NK-92 (cell line): ENCODE measurements around the gene TSC22D1.
"Not testable (repeated sequence)": the region's sequence is repeated elsewhere in the genome, so short reads cannot be mapped to it uniquely, and the experiment has no call there.

ENCODE experiments used
- DNase-seq: peaks from one replicate; lab custom pipeline; 2025; ENCODE audit not compliant: unreplicated experiment; lab: John Stamatoyannopoulos, UW

Gene TSC22D1

DNA sequence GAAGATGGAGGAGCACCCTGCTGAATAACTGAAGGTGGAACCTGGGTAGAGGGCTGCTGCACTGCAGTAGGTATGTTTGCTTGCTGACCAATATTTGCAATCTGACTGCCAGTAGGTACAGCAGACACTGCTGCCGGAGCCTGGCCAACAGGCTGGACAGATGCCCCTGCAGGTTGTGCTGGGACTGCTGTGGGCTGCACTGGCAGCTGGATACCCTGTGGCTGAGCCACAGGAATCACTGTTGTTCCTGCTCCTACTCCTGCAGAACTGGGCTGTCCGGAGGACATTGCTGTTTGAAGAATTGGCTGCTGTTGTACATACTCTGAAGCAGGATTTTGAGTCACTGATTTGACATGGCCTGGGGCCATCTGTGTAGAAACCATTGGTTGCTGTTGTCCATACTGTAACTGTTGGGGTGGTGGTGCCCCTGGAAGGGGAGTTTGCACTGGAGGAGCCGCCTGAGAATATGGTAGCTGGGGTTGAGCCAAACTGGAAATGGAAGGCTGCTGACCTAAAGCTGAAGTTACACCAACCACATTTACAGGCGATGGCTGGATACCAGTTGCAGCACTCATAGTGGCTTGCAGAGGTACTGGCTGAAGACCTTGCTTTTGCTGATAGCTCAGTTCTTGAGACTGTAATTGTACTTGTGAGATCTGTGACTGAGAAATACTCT is 2.2 kb downstream of the TSC22D1 start:
- DNase-seq = no peak

DNA sequence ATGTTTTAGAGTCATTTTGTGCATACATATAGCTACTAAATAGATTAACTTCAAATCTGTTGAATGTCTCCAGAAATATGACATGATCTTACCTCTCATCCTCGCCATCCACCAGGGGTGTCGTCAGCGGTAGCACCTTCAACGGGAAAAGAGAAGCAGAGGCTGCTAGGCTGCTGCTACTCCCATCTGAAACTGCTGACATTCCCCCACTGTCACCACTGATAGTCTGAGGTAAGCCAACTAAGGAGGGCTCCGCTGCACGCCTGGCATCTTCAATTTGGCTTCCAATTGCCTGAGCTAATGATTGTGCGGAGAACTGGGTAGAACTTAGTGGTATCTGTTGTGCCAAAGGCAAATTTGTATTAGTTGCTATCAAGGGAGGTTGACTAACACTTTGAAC is 3.1 kb downstream of the TSC22D1 start:
- no peak for DNase-seq

DNA sequence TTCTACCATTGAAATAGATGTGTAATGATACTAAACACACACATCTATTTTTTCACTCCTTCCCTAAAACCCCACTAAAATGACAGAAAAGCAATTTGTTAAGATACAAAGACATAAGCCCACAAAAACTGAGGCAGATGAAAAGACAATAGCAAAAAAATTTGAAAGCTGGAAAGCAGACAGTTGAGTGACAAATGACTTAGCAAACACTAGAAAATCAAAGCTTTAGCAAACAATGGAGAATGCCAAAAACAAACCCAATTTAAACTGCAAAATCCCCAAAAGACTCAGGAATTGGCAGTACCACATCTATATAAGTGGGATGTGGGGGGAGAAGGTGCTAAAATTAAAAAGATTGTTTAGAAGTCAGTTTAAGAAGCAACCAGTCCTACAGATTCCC is 9.5 kb downstream of the TSC22D1 start:
- no peak for DNase-seq

DNA sequence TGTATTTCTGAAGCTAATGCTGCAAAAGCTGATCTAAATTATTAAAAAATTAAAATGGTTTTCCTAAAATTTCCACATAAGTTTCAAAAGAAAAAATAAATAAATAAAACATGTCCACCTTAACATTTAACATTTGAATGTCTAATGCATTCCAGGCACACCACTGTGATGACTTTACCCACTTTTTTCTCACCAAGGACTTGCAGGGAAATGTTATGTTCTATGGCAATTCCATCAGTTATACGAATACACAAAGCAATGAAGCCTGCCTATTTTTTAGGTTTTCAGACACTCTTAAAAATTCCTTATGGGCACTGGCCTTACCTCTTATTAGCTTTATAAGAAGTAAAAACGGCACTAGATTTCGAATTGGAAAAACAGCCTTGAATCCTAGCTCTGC is 10.2 kb downstream of the TSC22D1 start:
- DNase-seq = no peak

DNA sequence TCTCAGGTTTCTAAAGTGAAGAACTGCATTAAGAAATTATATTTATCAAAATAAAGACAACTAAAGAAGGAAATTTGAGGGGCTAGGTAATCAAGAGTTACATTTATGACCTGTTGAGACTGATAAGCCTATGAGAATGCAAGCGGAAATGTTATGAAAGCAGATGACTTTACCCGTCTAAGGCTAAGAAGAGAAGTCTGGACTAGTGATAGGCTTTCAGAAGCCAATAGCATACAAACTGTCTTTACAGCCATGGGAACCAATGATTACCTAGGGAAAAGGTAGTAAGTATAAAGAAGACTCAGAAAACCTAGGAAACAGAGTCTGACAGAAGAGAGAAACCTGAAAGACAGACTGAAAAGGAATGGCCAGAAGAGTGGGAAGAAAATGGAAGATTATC is 11.2 kb downstream of the TSC22D1 start:
- no peak for DNase-seq

DNA sequence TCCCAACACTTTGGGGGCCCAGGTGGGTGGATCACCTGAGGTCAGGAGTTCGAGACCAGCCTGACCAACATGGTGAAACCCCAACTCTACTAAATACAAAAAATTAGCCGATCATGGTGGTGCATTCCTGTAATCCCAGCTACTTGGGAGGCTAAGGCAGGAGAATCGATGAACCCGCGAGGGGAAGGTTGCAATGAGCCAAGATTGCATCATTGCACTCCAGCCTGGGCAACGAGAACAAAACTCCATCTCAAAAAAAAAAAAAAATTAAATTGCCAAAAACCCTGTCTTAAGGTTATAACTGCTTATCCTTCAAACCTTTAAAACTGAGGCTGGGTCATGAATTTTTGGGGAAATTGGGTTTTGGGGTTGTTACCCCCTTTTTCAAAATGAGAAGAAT is 13.3 kb downstream of the TSC22D1 start:
- not testable (repeated sequence) for DNase-seq

DNA sequence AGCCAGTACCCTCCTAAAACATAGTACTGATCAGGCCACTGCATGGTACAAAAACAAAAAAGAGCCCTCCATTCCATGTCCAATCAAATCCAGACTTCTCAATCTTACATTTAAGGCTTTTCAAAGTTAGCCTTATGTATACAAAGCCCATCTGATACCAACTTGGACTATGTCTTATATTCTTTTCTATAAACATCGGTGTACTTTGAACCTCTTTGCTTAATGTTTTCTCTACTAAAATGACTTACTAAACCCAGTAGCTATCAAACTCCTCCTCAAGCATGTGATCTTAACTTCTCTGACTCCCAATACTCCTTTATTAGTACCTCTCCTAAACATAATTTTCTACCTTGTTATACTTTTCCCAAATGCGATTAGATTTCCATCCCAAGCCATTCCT is 14.8 kb downstream of the TSC22D1 start:
- no peak for DNase-seq

DNA sequence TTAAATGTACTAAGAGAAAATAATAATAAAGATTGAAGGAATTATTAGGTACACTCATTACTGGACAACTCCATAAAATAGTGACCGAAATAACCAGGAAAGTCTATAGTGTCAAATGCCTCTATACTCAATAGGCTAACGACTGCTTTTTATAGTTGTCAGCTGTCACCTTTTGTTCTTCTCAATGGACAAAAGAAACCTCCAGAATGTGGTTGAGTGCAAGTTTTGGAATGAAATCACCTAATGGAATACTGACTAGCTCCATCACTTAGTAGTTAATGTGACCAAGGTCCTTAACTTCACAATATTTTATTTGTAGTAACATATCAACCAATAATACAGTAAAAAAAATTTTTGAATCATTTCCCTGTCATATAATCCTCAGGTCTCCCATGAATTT is 18.1 kb downstream of the TSC22D1 start:
- DNase-seq = no peak

DNA sequence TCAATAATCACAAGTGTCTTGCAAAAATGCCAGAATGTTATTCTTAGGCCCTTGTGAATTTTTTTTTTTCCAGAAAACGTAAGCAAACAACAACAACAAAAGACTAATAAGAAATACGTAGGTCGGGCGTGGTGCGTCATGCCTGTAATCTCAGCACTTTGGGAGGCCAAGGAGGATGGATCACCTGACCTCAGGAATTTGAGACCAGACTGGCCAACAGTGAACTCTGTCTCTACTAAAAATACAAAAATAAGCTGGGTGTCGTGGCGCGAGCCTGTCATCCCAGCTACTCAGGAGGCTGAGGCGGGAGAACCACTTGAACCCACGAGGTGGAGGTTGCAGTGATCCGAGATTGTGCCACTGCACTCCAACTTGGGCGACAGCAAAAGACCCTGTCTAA is 20.9 kb downstream of the TSC22D1 start:
- DNase-seq = no peak

DNA sequence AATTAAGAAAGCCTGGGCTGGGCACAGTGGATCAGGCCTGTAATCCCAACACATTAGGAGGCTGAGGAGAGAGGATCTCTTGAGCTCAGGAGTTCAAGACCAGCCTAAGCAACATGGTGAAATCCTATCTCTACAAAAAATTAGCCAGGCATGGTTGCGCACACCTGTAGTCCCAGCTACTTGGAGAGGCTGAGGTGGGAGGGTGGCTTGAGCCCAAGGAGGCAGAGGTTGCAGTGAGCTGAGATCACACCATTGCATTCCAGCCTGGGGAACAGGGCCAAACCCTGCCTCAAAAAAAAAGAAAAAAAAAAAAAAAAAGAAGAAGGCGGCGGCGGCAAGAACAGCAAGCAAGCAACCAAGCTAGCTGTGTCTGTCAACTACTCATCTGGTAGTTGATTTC is 26.7 kb downstream of the TSC22D1 start:
- no peak for DNase-seq

DNA sequence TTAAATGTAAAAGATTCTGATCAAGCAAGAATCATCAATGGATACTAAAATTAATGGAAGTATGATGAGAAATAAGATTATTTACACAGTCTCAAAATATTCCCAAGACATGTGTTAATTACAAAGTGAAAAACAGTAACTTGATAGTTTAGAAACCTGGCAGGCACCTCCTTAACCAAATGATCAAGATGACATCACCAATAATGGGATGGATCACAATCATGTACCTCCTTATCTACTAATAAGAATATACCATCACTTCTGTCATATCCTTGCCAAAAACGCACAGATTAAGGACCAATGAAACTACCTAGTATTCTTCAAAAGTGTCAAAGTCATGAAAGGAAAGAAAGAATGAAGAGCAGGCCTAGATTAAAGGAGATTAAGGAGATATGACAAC is 30.0 kb downstream of the TSC22D1 start:
- no peak for DNase-seq

DNA sequence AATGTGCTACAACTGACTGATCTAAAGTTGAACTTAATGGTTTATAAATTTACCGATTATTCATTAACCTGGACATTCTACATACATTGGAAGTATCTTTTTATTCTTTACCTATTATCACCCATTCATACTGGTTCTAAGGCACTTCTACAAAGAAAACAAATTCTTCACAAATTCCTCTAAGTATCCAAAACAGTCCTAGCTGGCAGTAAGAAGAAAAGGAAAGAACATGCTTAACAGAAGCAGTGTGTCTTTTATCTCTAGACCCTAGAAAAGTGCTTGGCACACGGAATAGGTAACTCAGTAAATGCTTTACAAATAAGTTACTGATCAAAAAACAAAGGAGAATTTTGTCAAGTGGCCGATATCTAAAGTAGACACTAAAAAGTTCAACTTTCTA is 32.8 kb downstream of the TSC22D1 start:
- no peak for DNase-seq

DNA sequence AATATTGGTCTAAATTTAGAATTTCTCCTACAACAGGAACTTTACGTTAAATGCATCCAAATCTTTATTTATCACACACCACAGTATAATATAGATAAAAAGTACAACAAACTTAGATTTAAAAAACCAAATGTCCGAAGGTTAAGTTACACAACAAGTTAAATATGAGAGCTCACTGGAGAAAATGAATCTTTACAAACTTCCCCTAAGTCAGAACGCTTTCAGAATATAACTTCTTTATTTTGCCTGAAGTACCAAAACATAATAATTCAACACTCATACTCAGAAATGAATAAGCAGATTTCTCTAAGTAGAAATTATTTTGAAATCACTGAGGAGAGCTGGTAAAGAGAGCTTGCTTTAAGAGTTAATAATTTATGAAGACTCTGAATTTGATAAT is 33.8 kb downstream of the TSC22D1 start:
- DNase-seq = no peak

DNA sequence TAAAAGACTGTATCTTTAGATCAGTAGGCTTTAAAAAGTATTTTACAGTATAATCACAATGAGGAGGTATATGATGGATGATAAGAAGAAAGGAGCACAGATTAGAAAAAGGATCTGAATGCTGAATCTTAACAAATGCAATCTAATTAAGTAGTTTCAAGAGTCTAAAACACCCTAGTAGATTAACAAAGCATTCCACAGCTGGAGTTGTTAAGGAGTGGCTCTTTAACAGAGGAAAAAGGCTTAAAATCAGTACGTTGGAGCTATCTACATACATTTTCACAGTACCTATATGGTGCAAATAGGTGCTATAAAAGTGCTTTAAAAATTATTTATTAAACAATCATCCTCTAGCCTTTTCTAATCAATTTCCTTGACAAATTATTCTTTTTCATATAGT is 34.5 kb downstream of the TSC22D1 start:
- no peak for DNase-seq

DNA sequence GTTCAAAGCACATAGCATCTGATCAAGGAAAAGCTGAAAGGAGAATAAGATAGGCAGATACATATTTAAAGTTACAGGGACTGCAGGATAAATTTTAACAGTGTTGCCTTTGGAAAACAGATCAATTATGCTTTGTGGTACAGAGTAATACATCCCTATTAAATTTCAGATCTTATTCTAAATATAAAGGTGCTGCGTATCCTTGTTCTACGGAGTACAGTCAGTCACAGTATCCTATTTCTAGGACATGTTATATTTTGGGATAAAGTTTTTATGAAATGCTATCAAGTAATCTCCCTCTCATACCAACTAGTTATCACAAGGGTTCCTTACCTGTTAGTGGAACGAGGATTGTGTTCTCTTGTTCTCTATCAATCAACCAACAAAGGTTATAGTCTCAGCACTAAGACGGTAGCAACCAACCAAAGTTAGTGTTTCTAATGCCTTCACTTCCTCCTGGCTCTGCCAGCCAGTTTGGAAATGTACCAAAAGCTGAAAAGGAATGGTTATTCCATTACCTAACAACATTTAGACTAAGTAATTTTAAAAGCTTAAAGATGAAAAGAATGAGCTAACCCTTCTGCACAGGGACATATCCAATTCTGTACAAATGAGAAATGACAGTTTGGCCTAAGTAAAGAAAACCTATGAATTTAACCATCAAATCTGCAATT is 35.2 kb downstream of the TSC22D1 start:
- no peak for DNase-seq

DNA sequence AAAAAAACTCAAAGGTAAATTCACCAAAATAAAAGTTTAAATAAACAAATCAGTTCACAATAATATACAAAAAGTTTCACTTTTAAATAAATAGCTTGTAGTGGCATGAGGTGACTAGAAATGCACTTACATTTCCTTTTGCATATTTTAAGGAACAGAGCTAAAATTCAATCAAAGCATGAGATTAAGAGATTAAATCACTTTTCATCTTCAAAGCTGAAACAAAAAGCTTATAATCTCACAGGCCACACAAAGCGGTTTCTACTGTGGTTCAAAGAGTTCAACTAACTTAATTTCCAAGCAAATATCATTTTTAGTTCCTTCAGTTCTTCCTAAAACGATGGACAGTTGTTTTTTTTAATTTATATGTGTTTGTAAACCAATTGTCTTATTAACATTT is 38.9 kb downstream of the TSC22D1 start:
- DNase-seq = no peak

DNA sequence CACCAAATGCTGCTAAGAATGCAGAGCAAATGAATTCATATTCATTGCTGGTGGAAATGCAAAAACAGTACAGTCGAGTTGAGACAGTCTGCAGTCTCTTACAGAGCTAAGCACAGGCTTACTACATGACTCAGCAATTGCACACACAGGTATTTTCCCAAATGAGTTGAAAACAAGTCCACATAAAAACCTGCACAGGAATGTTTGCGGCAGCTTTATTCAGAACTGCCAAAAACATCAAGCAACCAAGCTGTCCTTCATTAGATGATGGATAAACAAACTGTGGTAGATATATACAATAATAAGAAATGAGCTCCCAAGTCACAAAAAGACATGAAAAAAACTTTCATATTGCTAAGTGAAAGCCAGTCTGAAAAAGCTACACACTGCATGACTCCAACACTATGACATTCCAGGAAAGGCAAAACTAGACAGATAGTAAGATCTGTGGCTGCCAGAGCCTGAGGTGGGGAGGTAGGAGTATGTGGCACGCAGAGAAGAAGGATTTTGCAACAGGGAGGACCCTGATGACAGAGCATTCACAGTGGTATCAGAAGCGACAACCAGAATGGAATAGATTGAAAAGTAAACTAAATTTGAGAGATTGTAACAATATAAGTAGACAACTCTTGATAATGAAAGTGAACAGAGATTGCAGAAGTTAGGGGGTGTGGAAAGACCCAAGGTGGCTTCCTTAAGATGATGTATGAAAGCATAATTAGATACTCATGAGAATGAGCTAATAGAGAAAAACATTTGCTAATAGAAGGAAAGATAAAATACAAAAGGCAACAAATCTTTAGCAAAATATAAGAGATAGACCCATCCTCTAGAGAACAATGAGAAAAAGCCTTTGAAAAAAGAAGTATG is 52.7 kb downstream of the TSC22D1 start:
- no peak for DNase-seq

DNA sequence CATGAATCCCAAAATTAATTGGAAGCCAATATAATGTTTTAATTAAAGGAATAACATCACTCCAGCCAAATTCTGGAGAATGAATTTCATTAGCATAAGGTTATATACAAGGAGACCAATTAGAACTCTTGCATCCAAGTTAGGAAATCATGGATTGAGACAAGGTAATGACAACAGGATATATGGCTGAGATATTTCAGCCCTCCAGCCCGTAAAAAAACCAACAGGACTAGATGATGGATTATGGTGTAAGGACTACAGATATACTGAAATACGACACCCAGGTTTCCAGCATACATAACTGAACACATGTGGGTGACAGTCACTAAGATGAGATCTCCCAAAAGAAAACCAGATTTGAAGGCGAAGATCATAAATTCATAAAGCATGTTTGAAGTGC is 56.5 kb downstream of the TSC22D1 start:
- DNase-seq = no peak

DNA sequence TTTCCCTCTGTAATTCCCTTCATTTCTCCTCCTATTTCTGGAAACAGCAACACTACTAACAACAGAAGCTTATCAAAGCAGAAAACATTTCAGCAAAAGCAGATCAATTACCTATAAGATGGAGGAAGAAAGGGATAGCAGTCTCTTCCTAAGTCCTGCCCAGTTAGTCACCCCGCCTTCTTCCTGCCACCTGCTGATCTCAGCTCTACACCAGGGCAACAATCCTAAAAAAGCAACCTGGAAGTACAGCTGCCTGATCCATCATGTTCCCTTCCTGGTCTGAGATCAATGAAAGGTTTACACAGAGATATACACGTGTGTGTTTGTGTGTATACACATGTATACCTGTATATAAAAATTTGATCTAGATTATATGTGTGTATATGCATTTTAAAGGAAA is 59.4 kb downstream of the TSC22D1 start:
- no peak for DNase-seq

DNA sequence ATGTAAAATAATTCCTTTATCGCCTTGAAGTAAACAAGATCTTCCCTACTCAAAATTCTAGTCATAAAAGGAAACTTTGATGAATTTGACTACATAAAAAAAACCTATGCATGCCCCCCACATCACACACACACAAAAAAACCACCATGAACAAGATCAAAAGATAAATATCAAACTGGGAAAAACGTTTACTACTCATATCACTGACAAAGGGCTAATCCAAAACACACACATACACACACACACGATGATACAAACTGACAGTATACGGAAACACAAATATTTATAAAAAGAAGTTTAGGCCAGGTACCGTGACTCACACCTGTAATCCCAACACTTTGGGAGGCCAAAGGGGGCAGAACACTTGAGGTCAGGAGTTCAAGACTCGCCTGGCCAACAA is 61.9 kb downstream of the TSC22D1 start:
- no peak for DNase-seq

DNA sequence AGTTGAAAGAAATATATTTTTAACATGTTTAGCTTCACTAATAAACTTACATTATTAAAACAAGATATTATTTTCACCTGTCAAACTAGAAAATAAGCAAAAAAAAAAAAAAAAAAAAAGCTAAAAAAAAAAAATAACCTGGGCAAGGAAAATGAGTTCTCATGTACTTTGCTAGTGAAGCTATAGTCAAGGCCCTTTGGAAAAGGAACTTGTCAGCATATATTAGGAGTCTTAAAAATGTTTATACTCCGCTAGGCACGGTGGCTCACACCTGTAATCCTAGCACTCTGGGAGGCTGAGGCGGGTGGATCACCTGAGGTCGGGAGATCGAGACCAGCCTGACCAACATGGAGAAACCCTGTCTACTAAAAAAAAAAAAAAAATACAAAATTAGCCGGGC is 66.3 kb downstream of the TSC22D1 start:
- not testable (repeated sequence) for DNase-seq

DNA sequence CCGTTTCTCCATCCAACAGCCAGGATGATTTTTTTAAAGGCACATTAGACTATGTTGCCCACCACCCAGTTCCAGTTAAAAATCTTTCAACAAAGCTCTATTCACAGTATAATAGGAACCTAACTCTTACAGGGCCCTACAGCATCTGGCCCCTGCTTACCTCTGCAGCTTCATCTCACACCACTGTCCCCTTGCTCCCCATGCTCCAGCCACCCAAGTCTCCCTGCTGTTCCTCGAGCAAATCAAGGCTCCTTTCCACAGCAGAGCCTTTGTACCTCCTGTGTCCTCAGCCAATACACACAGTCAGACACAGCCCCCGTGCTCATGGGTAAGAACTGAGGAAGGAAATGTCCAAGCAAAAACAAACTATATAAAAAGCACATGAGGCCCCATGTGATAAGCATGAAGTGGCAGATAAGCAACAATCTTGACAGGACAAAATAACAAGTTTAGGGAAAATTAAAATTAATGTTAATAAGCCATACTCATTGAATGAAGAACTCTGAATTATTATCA is 67.5 kb downstream of the TSC22D1 start:
- DNase-seq = no peak
